K562 (cell line): ENCODE data around the gene ARHGAP15. TPM values are rescaled to one million over a fixed set of nuclear protein-coding genes. Genes with fewer than 3 reads are reported as not detected.

ENCODE experiments used
- ATAC-seq: fragments of 200-7000 bp; cut with Tn5 transposase; 3 replicates; pipeline ENCODE4 v1.9.1; 2020; ENCODE audit warnings: moderate library complexity
- BruUV-seq: library from RNA; stranded (reverse); fragments of 400-500 nt; replicated peaks from 2 replicates; lab custom pipeline; 2021; lab: Mats Ljungman, UMichigan
- CTCF ChIA-PET: fragments of 300-600 bp; formaldehyde crosslinking; extraction: SDS; loops from one replicate; lab custom pipeline; 2021; ENCODE audit warnings: low intra/inter-chr PET ratio; lab: Yijun Ruan, JAX
- POLR2A ChIA-PET: fragments of 300-600, 350-650 bp; sonication (Branson Sonifier 250); formaldehyde crosslinking; extraction: SDS; loops from one replicate; lab custom pipeline; 2021; ENCODE audit warnings: antibody characterized with exemption, inconsistent platforms; lab: Yijun Ruan, JAX
- DNase-seq, 4 experiments: peaks; one replicate each; pipeline versions ENCODE4 v3.0.0 to v3.0.0-alpha.2; 2011 to 2018; ENCODE audit warnings: low spot score in 3 of 4, mixed read lengths in 3 of 4; ENCODE audit errors: extremely low read depth in 1 of 4
- FAIRE-seq: peaks from 2 replicates; lab custom pipeline; 2011; peaks lifted over from hg19 to GRCh38; lab: Jason Lieb, UNC
- H2AFZ ChIP-seq: 2 replicates; pipeline ENCODE4 v1.6.0; 2011; ENCODE audit warnings: low read depth, low read length, control low read depth, inconsistent platforms
- H3K27ac ChIP-seq: fragments of 200-600 bp; 3 replicates; pipeline ENCODE4 v1.8.0; 2011; ENCODE audit warnings: low read depth, mild to moderate bottlenecking, control low read depth, inconsistent platforms, low read length, moderate library complexity, mixed read lengths; ENCODE audit errors: extremely low read depth
- H3K27me3 ChIP-seq, 2 experiments: fragments of 300-600 bp in 1 of 2; 2 replicates in 1 of 2; 3 replicates in 1 of 2; pipeline versions ENCODE4 v1.6.0 to v1.8.0; 2011; ENCODE audit warnings: inconsistent platforms in 2 of 2, low read length in 2 of 2, mild to moderate bottlenecking in 1 of 2, mixed read lengths in 1 of 2, moderate library complexity in 1 of 2; ENCODE audit not compliant: control insufficient read depth in 2 of 2, insufficient read depth in 2 of 2
- H3K36me3 ChIP-seq: fragments of 300-600 bp; 3 replicates; pipeline ENCODE4 v1.8.0; 2011; ENCODE audit warnings: mild to moderate bottlenecking, low read length, inconsistent platforms; ENCODE audit not compliant: control insufficient read depth, insufficient read depth
- H3K4me1 ChIP-seq, 2 experiments: fragments of 200-600 bp in 1 of 2; replicated peaks in 1 of 2; 2 replicates in 1 of 2; 3 replicates in 1 of 2; pipeline versions ENCODE4 v1.5.1 to v1.8.0; 2011; ENCODE audit warnings: inconsistent platforms in 2 of 2, low read length in 2 of 2, mild to moderate bottlenecking in 1 of 2, mixed read lengths in 1 of 2, moderate library complexity in 1 of 2; ENCODE audit not compliant: control insufficient read depth in 2 of 2, insufficient read depth in 2 of 2
- H3K4me2 ChIP-seq: 2 replicates; pipeline ENCODE4 v1.6.1; 2011; ENCODE audit warnings: low read length, control low read depth, inconsistent platforms, mixed read lengths; ENCODE audit not compliant: insufficient read depth
- H3K4me3 ChIP-seq: fragments of 200-600 bp; sonication (generic), shearing (Covaris generic); 2 replicates; pipeline ENCODE4 v1.5.1; 2016; ENCODE audit warnings: control low read depth, inconsistent platforms
- H3K79me2 ChIP-seq: fragments of 200-600 bp; 3 replicates; pipeline ENCODE4 v1.8.0; 2011; ENCODE audit warnings: low read length, inconsistent platforms; ENCODE audit not compliant: control insufficient read depth, insufficient read depth
- H3K9ac ChIP-seq, 2 experiments: 2 replicates each; pipeline versions ENCODE4 v1.6.0 to v1.6.1; 2011; ENCODE audit warnings: low read depth in 2 of 2, low read length in 2 of 2, control low read depth in 1 of 2, inconsistent platforms in 1 of 2, mild to moderate bottlenecking in 1 of 2, mixed read lengths in 1 of 2; ENCODE audit not compliant: insufficient read depth in 1 of 2
- H3K9me1 ChIP-seq: one replicate; pipeline ENCODE4 v1.6.0; 2011; ENCODE audit warnings: inconsistent platforms, mild to moderate bottlenecking, low read length, moderate library complexity; ENCODE audit not compliant: control insufficient read depth, insufficient read depth
- H3K9me3 ChIP-seq: replicated peaks from 2 replicates; pipeline ENCODE4 v1.5.1; 2011; ENCODE audit warnings: low read depth, low read length, inconsistent platforms; ENCODE audit not compliant: control insufficient read depth, insufficient read depth
- H4K20me1 ChIP-seq: replicated peaks from 2 replicates; pipeline ENCODE4 v1.6.1; 2011; ENCODE audit warnings: low read length, inconsistent platforms, mixed read lengths; ENCODE audit not compliant: control insufficient read depth, insufficient read depth
- BRD9 ChIP-seq: fragments of 450-650 bp; IDR thresholded peaks from 2 replicates; pipeline ENCODE4 v1.6.1; 2018; ENCODE audit warnings: low read depth; ENCODE audit not compliant: partially characterized antibody
- EP300 ChIP-seq: IDR thresholded peaks from 2 replicates; pipeline ENCODE4 v1.6.1; 2012; ENCODE audit warnings: low read length, improper control_type of control experiment
- HOXB6 ChIP-seq: fragments of 250-450 bp; sonication (Bioruptor Pico); IDR thresholded peaks from 2 replicates; pipeline ENCODE4 v1.5.1; 2022; ENCODE audit warnings: mild to moderate bottlenecking, borderline replicate concordance
- KLF16 ChIP-seq: IDR thresholded peaks from 2 replicates; pipeline ENCODE4 v1.6.1; 2016; ENCODE audit warnings: antibody characterized with exemption
- WGBS: fragments of 100-300 bp; shearing (Covaris generic); methylation state at CpG from one replicate; pipeline ENCODE4 v1.1.6; 2016; ENCODE audit warnings: low coverage, mixed read lengths; ENCODE audit not compliant: insufficient coverage; ENCODE audit errors: missing lambda C conversion rate; 5-methylcytosine and 5-hydroxymethylcytosine counted together
- in situ Hi-C: fragments of 300-500 bp; cut with MboI; formaldehyde crosslinking; loops from 4 replicates; pipeline ENCODE4 v1.15.0; 2018; ENCODE audit warnings: inconsistent platforms, mixed read lengths
- intact Hi-C: fragments of 100-400 bp; cut with micrococcal nuclease; formaldehyde crosslinking; loops from 2 replicates; pipeline ENCODE4 v1.14.2; 2022
- polyA plus RNA-seq, 8 experiments: library from polyadenylated mRNA; depleted of rRNA in 4 of 8; stranded (reverse) in 5 of 8; unstranded in 3 of 8; fragments of >200 nt; fragmentation: Nextera tagmentation in 2 of 8; fragmentation: Illumina TruSeq in 1 of 8; extraction: Ambion mirVana in 2 of 8; extraction: Trizol in 1 of 8; gene quantifications; 2 replicates each; pipeline versions ENCODE4 v1.2.1 to v1.2.3, GENCODE V29; 2011 to 2014; ENCODE audit warnings: inconsistent platforms in 1 of 8, missing spikeins in 1 of 8
- total RNA-seq, 7 experiments: library from RNA; depleted of rRNA in 6 of 7; stranded (reverse); fragments of >200 nt in 6 of 7; fragmentation: Illumina TruSeq in 2 of 7; extraction: Trizol in 2 of 7; gene quantifications; 2 replicates each; pipeline versions ENCODE4 v1.2.1 to v1.2.3, GENCODE V29; 2011 to 2021; ENCODE audit warnings: low replicate concordance in 1 of 7
- TF ChIP-seq, protein P1 (sequence below), 2 experiments: fragments of 450-650 bp; formaldehyde crosslinking in 1 of 2; IDR thresholded peaks; 2 replicates each; pipeline versions ENCODE4 v1.4.0 to v1.6.1; 2014 to 2020; ENCODE audit warnings: mild to moderate bottlenecking in 2 of 2, borderline replicate concordance in 1 of 2, low read depth in 1 of 2
- TF ChIP-seq, protein P2 (sequence below): sonication (generic); formaldehyde crosslinking; IDR thresholded peaks from 2 replicates; pipeline ENCODE4 v1.9.0; 2022; ENCODE audit warnings: mild to moderate bottlenecking, missing genetic modification reagents

ARHGAP15 gene
- total and polyA plus RNA-seq, 9 of the 15 experiments (the other 6 are each of a cell fraction or from before 2014, with no cell fraction given): 1.5 to 17.9 (median 7.9) TPM

DNA sequence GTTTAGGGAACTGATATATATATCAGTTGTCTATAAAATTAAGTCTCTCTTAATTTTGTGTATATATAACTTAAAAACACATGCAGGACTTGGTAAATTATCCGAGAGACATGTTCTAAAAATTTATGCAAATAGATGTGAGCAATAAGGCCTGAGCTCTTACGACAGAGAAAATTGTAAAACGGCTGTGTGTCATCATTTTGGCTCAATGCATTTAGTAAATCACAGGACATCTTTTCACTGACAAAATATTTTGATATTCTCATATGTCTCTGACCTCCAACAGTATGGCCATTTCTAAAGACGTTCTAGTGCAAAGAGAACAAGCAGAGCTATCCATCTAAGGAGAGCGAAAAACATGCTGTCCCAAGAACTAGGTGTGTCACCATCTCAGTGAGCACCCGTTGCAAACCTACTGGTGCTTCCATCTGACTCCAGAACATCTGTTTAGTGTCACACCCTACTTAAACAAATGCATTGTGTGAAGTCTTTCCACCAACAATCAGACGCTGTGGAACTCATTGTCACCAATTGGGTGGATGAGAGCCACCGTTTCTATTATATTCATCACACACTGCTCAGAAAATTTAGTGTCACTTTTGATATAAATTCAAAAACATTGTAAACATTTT is 108.0 kb downstream of the ARHGAP15 start:
- DNase-seq: no peak
- BruUV-seq: no TSS peak
- ChIA-PET CTCF (no interaction called here), POLR2A (no interaction called here)
- Histone ChIP-seq H3K9me3 (no peaks in the 10 kb centered on the region), H3K36me3 (no peaks in the 10 kb centered on the region), H3K27ac (no peak overlapping the region), H3K9ac (no peak overlapping the region), H3K27me3 (no peaks in the 10 kb centered on the region), H3K9me1 (no peaks in the 10 kb centered on the region), H4K20me1 (no peaks in the 10 kb centered on the region), H3K4me2 (no peak overlapping the region), H3K4me1 (no peaks in the 10 kb centered on the region), H2AFZ (no peak overlapping the region), H3K4me3 (no peak overlapping the region), H3K79me2 (no peaks in the 10 kb centered on the region)
- in situ Hi-C loops: no loop called here
- no peak for FAIRE-seq
- no peak for ATAC-seq
- TF ChIP-seq, protein P1, sequence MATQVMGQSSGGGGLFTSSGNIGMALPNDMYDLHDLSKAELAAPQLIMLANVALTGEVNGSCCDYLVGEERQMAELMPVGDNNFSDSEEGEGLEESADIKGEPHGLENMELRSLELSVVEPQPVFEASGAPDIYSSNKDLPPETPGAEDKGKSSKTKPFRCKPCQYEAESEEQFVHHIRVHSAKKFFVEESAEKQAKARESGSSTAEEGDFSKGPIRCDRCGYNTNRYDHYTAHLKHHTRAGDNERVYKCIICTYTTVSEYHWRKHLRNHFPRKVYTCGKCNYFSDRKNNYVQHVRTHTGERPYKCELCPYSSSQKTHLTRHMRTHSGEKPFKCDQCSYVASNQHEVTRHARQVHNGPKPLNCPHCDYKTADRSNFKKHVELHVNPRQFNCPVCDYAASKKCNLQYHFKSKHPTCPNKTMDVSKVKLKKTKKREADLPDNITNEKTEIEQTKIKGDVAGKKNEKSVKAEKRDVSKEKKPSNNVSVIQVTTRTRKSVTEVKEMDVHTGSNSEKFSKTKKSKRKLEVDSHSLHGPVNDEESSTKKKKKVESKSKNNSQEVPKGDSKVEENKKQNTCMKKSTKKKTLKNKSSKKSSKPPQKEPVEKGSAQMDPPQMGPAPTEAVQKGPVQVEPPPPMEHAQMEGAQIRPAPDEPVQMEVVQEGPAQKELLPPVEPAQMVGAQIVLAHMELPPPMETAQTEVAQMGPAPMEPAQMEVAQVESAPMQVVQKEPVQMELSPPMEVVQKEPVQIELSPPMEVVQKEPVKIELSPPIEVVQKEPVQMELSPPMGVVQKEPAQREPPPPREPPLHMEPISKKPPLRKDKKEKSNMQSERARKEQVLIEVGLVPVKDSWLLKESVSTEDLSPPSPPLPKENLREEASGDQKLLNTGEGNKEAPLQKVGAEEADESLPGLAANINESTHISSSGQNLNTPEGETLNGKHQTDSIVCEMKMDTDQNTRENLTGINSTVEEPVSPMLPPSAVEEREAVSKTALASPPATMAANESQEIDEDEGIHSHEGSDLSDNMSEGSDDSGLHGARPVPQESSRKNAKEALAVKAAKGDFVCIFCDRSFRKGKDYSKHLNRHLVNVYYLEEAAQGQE (IDR thresholded peaks at IDR 0.05; ENCODE audit: borderline replicate concordance): no peak
- TF ChIP-seq, protein P1 (CRISPR knock-in tag; IDR thresholded peaks at IDR 0.05; ENCODE audit: low read depth): no peak
- TF ChIP-seq BRD9: no peak
- no peak for TF ChIP-seq KLF16
- no peak for TF ChIP-seq EP300
- TF ChIP-seq, protein P2, sequence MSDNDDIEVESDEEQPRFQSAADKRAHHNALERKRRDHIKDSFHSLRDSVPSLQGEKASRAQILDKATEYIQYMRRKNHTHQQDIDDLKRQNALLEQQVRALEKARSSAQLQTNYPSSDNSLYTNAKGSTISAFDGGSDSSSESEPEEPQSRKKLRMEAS (CRISPR knock-in tag): no peak
- TF ChIP-seq HOXB6: no peak
- intact Hi-C loops: no loop called here
- WGBS: 18% methylated on average over 8 of the region's 8 CpGs
